Measurements from ENCODE around the gene FPR1. TPM values are rescaled to one million over a fixed set of nuclear protein-coding genes. Genes with fewer than 3 reads are reported as not detected.
"Not testable (repeated sequence)": the region's sequence is repeated elsewhere in the genome, so short reads cannot be mapped to it uniquely, and the experiment has no call there.

Gene FPR1
- total and polyA plus RNA-seq, 2 of the 4 experiments (the other 2 are of a cell fraction), result not detected

DNA sequence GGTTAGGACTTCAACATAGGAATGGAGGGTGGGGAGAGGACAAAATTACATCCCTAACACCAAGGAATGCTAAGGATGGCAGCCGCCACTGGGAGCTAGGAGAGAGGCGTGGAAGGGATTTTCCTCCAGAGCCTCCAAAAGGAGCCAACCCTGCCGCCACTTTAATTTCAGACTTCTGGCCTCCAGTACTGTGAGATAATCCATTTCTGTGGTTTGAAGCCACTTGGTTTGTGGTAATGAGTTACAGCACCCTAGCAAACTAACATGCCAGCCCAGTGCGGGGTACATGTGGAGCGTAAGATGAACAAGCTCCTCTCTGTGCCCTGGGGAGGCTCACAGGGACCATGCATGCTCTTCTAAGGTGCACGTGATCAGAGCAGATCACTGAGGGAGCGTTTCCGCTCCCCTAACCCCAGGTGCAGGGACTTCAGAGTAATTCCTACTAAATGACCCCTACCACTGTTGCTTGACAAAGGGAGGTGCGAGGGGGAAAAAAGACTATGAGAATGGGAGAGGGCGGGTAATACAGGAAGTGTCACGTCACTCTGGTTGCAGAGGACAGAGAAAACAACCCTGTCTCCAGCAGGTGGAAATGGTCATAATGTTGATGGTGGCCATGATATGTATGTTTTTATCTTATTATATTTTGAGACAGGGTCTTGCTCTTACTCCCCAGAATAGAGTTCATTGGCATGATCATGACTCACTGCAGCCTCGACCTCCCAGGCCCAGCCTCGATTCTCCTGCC lies 12.0 kb downstream of the FPR1 start:
- dilution Hi-C loops (cut with HindIII; ENCODE audit: low sequenced_read_pairs, unreplicated experiment) (no loop called here), in situ Hi-C loops (cut with MboI; ENCODE audit: low sequenced_read_pairs) (no loop called here), intact Hi-C loops (cut with micrococcal nuclease) (no loop called here)
- Histone ChIP-seq H4K5ac (ENCODE audit: low read depth, low read length) (no peak overlapping the region), H2BK120ac (ENCODE audit: low read depth, low read length) (no peak overlapping the region), H2AFZ (replicated peaks; ENCODE audit: low read length, poor library complexity) (no peak overlapping the region), H3K4me1 (ENCODE audit: control insufficient read depth, insufficient read depth, low read length) (no peaks in the 10 kb centered on the region), H3K14ac (replicated peaks; ENCODE audit: low read depth, low read length) (no peak overlapping the region), H3K23ac (ENCODE audit: low read depth, low read length) (no peak overlapping the region), H4K20me1 (ENCODE audit: insufficient read depth, low read length) (no peaks in the 10 kb centered on the region), H3K4me2 (ENCODE audit: low read depth, low read length) (no peak overlapping the region), H3K27ac (ENCODE audit: insufficient read depth, low read length) (no peak overlapping the region), H3K79me1 (ENCODE audit: low read depth in 1 of 2, low read length in 2 of 2) (no peaks in the 10 kb centered on the region), H3K27me3 (ENCODE audit: control insufficient read depth, insufficient read depth, low read length) (no peaks in the 10 kb centered on the region), H2AK9ac (replicated peaks; ENCODE audit: low read depth, low read length, poor library complexity) (no peak overlapping the region), H2AK5ac (ENCODE audit: low read depth, low read length) (no peak overlapping the region), H4K8ac (ENCODE audit: low read depth in 2 of 2, low read length in 2 of 2) (no peak overlapping the region), H3K9ac (ENCODE audit: low read depth, low read length) (no peak overlapping the region), H3K4me3 (ENCODE audit: insufficient read depth, low read depth, low read length) (no peak overlapping the region), H3K36me3 (ENCODE audit: control insufficient read depth, insufficient read depth, low read length) (no peaks in the 10 kb centered on the region), H3K4ac (ENCODE audit: low read depth, low read length) (no peak overlapping the region), H4K91ac (ENCODE audit: insufficient read depth, low read depth, low read length) (no peak overlapping the region), H2BK20ac (ENCODE audit: low read depth, low read length) (no peak overlapping the region), H2BK15ac (ENCODE audit: low read depth, low read length) (no peak overlapping the region), H3K18ac (ENCODE audit: low read depth, low read length) (no peak overlapping the region), H3K56ac (ENCODE audit: extremely low read depth, insufficient read depth, low read length) (no peak overlapping the region), H2BK5ac (ENCODE audit: low read depth, low read length, poor library complexity, severe bottlenecking) (no peak overlapping the region), H3K9me3 (ENCODE audit: control insufficient read depth, insufficient read depth, low read length) (0 out of 2 replicates have a peak, but pooled peaks cover 1% of the 10 kb centered on the region), H3K9me1 (ENCODE audit: insufficient read depth, low read length) (no peaks in the 10 kb centered on the region)
- DNase-seq (no peak), ATAC-seq (ENCODE audit: low read depth) (no peak)
- ChIA-PET CTCF (no interaction called here), POLR2A (ENCODE audit: unreplicated experiment) (no interaction called here)
- TF ChIP-seq RAD21 (IDR thresholded peaks at IDR 0.05; ENCODE audit: low read length) (no peak), FOS (IDR thresholded peaks at IDR 0.05; ENCODE audit: low read depth, low read length) (no peak), RCOR1 (IDR thresholded peaks at IDR 0.05; ENCODE audit: insufficient replicate concordance, low read length) (no peak), CHD1 (IDR thresholded peaks at IDR 0.05; ENCODE audit: low read depth, low read length) (no peak), MAFK (IDR thresholded peaks at IDR 0.05; ENCODE audit: low read depth, low read length) (no peak), MXI1 (IDR thresholded peaks at IDR 0.05; ENCODE audit: borderline replicate concordance, low read depth, low read length) (no peak)
- WGBS, 2 experiments (ENCODE audit: extremely low coverage in 2 of 2, insufficient read length in 1 of 2), result 100% methylated on average over 1 of the region's 13 CpGs; no CpG with 5 or more reads in 1 of the 2 experiments
- no TSS peak for BruUV-seq (replicated peaks)

- H3K23ac ChIP-seq (ENCODE audit: low read depth, low read length); H3K27ac ChIP-seq (ENCODE audit: insufficient read depth, low read length); H3K36me3 ChIP-seq (ENCODE audit: control insufficient read depth, insufficient read depth, low read length); H2BK5ac ChIP-seq (ENCODE audit: low read depth, low read length, poor library complexity, severe bottlenecking); H3K9me1 ChIP-seq (ENCODE audit: insufficient read depth, low read length); H3K4me3 ChIP-seq (ENCODE audit: insufficient read depth, low read depth, low read length); H4K91ac ChIP-seq (ENCODE audit: insufficient read depth, low read depth, low read length); dilution Hi-C loops (cut with HindIII; ENCODE audit: low sequenced_read_pairs, unreplicated experiment); ATAC-seq (ENCODE audit: low read depth); H3K56ac ChIP-seq (ENCODE audit: extremely low read depth, insufficient read depth, low read length); H4K8ac ChIP-seq (ENCODE audit: low read depth in 2 of 2, low read length in 2 of 2); H2AK9ac ChIP-seq (replicated peaks; ENCODE audit: low read depth, low read length, poor library complexity); in situ Hi-C loops (cut with MboI; ENCODE audit: low sequenced_read_pairs); H2AK5ac ChIP-seq (ENCODE audit: low read depth, low read length); H2BK120ac ChIP-seq (ENCODE audit: low read depth, low read length); H3K4me2 ChIP-seq (ENCODE audit: low read depth, low read length); H3K14ac ChIP-seq (replicated peaks; ENCODE audit: low read depth, low read length); H2BK15ac ChIP-seq (ENCODE audit: low read depth, low read length); H3K9ac ChIP-seq (ENCODE audit: low read depth, low read length); H4K5ac ChIP-seq (ENCODE audit: low read depth, low read length); intact Hi-C loops (cut with micrococcal nuclease); H2BK20ac ChIP-seq (ENCODE audit: low read depth, low read length); H3K18ac ChIP-seq (ENCODE audit: low read depth, low read length); H3K79me1 ChIP-seq (ENCODE audit: low read depth in 1 of 2, low read length in 2 of 2); H3K4ac ChIP-seq (ENCODE audit: low read depth, low read length); DNase-seq; BruUV-seq (replicated peaks); H2AFZ ChIP-seq (replicated peaks; ENCODE audit: low read length, poor library complexity); H4K20me1 ChIP-seq (ENCODE audit: insufficient read depth, low read length); H3K4me1 ChIP-seq (ENCODE audit: control insufficient read depth, insufficient read depth, low read length); H3K27me3 ChIP-seq (ENCODE audit: control insufficient read depth, insufficient read depth, low read length); H3K9me3 ChIP-seq (ENCODE audit: control insufficient read depth, insufficient read depth, low read length): not testable (repeated sequence)
- ChIA-PET POLR2A (ENCODE audit: unreplicated experiment) (interaction anchor here (0.7 kb wide), 1 partner anchor 21 kb away, joined by 3 read pairs; no protein-coding TSS in a partner anchor), CTCF (interaction anchor here (0.6 kb wide), 1 partner anchor 13 kb away, joined by 3 read pairs; no protein-coding TSS in a partner anchor)
- WGBS, 2 experiments (ENCODE audit: extremely low coverage in 2 of 2, insufficient read length in 1 of 2), result no CpG with 5 or more reads among the region's 10 CpGs
Observed at GRCh38 chr19:51738523-51738922, 13.2 kb downstream of the FPR1 start.
